MCF 10A (cell line): ENCODE results near the gene FUCA1. TPM values are rescaled to one million over a fixed set of nuclear protein-coding genes. Genes with fewer than 3 reads are reported as not detected.

ENCODE experiments used
- BruUV-seq: library from RNA; stranded (reverse); fragments of 400-500 nt; replicated peaks from 2 replicates; lab custom pipeline; 2021; lab: Mats Ljungman, UMichigan
- CTCF ChIA-PET: fragments of 300-600 bp; sonication (Branson Sonifier 250); formaldehyde crosslinking; extraction: SDS; loops from one replicate; lab custom pipeline; 2021; ENCODE audit warnings: antibody characterized with exemption, inconsistent platforms; lab: Yijun Ruan, JAX
- POLR2A ChIA-PET: fragments of 300-600, 350-650 bp; sonication (Branson Sonifier 250); formaldehyde crosslinking; extraction: SDS; loops from one replicate; lab custom pipeline; 2020; ENCODE audit warnings: antibody characterized with exemption, inconsistent platforms; lab: Yijun Ruan, JAX
- DNase-seq: peaks from one replicate; pipeline ENCODE4 v3.0.0-alpha.2; 2018; ENCODE audit not compliant: unreplicated experiment
- H3K27ac Mint-ChIP-seq: one replicate; pipeline ENCODE4 v1.8.0; 2022; ENCODE audit warnings: mild to moderate bottlenecking, low read depth, mixed read lengths; ENCODE audit not compliant: unreplicated experiment
- H3K27me3 Mint-ChIP-seq: one replicate; pipeline ENCODE4 v1.8.0; 2022; ENCODE audit warnings: mixed read lengths; ENCODE audit not compliant: insufficient read depth, unreplicated experiment
- H3K36me3 Mint-ChIP-seq: one replicate; pipeline ENCODE4 v1.8.0; 2022; ENCODE audit warnings: mild to moderate bottlenecking, moderate library complexity, mixed read lengths; ENCODE audit not compliant: insufficient read depth, unreplicated experiment
- H3K4me1 Mint-ChIP-seq: one replicate; pipeline ENCODE4 v1.8.0; 2022; ENCODE audit warnings: mixed read lengths; ENCODE audit not compliant: insufficient read depth, unreplicated experiment
- H3K4me3 Mint-ChIP-seq: one replicate; pipeline ENCODE4 v1.8.0; 2022; ENCODE audit warnings: mild to moderate bottlenecking, moderate library complexity, mixed read lengths; ENCODE audit not compliant: unreplicated experiment
- H3K9me3 Mint-ChIP-seq: one replicate; pipeline ENCODE4 v1.8.0; 2022; ENCODE audit warnings: mixed read lengths; ENCODE audit not compliant: unreplicated experiment
- intact Hi-C: fragments of 100-400 bp; cut with micrococcal nuclease; formaldehyde crosslinking; loops from 2 replicates; pipeline ENCODE4 v1.14.1; 2022
- total RNA-seq: library from RNA; stranded (reverse); gene quantifications from 2 replicates; pipeline ENCODE4 v1.2.3, GENCODE V29; 2022
- TF ChIP-seq, protein P1 (sequence below): fragments of 200-600 bp; IDR thresholded peaks from one replicate; pipeline ENCODE4 v1.8.0; 2022; ENCODE audit warnings: antibody characterized with exemption, mild to moderate bottlenecking; ENCODE audit not compliant: unreplicated experiment

The FUCA1 gene
- total RNA-seq, 1 experiment from 2014 or later = 7.9 TPM

DNA sequence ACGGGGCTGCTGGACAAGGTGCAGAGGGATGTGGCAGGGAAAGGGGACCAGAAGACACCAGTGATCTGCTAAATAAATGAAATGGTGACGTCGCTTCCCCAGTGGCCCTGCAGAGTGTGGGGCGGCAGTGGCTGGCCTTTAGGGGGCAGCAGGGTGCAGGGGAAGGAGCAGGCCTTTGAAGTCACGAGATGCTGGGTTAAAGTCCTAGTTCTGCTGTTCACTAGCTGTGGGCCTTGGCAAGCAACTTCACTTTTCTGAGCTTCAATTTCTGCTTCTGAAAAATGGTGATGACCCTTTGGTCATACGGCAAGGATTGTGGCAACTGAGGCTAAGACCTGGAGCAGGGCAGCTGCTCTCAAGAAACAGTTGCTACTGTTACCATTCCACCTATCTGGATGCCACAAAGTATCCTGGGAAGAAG is 58.3 kb downstream of the FUCA1 start:
- Mint-ChIP-seq H3K36me3 (peaks cover 52% of the 10 kb centered on the region), H3K27ac (no peak overlapping the region), H3K27me3 (no peaks in the 10 kb centered on the region), H3K9me3 (no peaks in the 10 kb centered on the region), H3K4me3 (no peak overlapping the region), H3K4me1 (peaks cover 14% of the 10 kb centered on the region)
- no TSS peak for BruUV-seq
- TF ChIP-seq, protein P1, sequence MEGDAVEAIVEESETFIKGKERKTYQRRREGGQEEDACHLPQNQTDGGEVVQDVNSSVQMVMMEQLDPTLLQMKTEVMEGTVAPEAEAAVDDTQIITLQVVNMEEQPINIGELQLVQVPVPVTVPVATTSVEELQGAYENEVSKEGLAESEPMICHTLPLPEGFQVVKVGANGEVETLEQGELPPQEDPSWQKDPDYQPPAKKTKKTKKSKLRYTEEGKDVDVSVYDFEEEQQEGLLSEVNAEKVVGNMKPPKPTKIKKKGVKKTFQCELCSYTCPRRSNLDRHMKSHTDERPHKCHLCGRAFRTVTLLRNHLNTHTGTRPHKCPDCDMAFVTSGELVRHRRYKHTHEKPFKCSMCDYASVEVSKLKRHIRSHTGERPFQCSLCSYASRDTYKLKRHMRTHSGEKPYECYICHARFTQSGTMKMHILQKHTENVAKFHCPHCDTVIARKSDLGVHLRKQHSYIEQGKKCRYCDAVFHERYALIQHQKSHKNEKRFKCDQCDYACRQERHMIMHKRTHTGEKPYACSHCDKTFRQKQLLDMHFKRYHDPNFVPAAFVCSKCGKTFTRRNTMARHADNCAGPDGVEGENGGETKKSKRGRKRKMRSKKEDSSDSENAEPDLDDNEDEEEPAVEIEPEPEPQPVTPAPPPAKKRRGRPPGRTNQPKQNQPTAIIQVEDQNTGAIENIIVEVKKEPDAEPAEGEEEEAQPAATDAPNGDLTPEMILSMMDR = peak; percentile 72
- intact Hi-C loops = loop anchor here (1.0 to 2.0 kb wide), 3 partner anchors 59 to 219 kb away; partner anchors contain the start of gene FUCA1
- CTCF ChIA-PET = interaction anchor here (0.6 to 3.8 kb wide), 27 partner anchors 8 to 258 kb away, joined by 3 to 44 read pairs (median 4); partner anchors contain the start of genes FUCA1, GALE and HMGCL
- POLR2A ChIA-PET = interaction anchor here (0.6 to 1.8 kb wide), 8 partner anchors 9 to 504 kb away, joined by 3 to 8 read pairs (median 4); partner anchors contain the start of genes GALE, HMGCL and PITHD1
- DNase-seq = peak; percentile 77

DNA sequence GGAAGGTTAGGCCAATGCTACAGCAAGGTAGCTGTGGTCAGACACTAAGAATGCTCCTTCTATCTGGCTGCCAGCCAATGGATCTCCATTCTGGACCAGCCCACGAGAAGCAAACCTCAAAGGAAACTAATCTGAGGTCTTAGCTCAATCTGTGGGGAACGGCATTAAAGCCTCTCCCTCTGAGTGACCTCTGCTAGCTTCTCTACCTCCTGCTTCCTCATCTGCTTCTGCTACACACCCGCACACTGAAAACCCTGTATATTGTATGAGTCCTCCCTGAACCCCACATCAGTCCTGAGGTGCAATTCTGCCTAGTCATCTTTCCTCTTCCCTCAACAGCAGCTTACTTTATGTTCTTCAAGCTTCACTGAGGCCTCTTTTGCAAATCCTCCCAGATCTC is 60.6 kb downstream of the FUCA1 start:
- ChIA-PET POLR2A (interaction anchor here (0.7 to 3.3 kb wide), 4 partner anchors 11 to 63 kb away, joined by 3 to 15 read pairs (median 4); partner anchors contain the start of gene PITHD1), CTCF (interaction anchor here (0.6 to 3.0 kb wide), 5 partner anchors 8 to 220 kb away, joined by 4 to 14 read pairs (median 4); no protein-coding TSS in a partner anchor)
- no TSS peak for BruUV-seq
- Mint-ChIP-seq H3K27me3 (no peaks in the 10 kb centered on the region), H3K9me3 (no peaks in the 10 kb centered on the region), H3K27ac (no peak overlapping the region), H3K4me3 (no peak overlapping the region), H3K36me3 (peaks cover 30% of the 10 kb centered on the region), H3K4me1 (peaks cover 14% of the 10 kb centered on the region)
- TF ChIP-seq, protein P1 = no peak
- intact Hi-C loops = no loop called here
- DNase-seq = no peak

DNA sequence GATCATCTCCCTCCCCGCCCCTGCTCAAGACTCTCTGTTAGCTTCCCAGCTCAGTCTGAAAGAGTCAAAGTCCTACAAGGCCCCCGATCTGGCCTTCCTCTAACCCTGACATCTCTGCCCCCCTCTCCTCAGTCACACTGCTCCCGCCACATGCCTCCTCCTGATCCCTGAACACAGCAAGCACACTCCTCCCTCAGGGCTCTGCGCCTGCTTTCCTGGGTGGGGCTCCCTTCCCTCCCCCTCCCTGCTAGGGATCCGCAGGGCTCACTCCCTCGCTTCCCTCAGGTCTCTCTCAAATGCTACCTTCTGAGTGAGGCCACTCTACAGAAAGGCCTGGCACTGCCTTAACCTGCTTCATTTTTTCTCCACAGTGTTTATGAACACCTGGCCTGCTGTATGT is 61.8 kb downstream of the FUCA1 start:
- H3K4me3 Mint-ChIP-seq = no peak overlapping the region
- intact Hi-C loops = no loop called here
- H3K27ac Mint-ChIP-seq = no peak overlapping the region
- H3K27me3 Mint-ChIP-seq = no peaks in the 10 kb centered on the region
- peaks cover 10% of the 10 kb centered on the region for H3K4me1 Mint-ChIP-seq
- CTCF ChIA-PET = interaction anchor here (0.5 to 3.0 kb wide), 5 partner anchors 49 to 222 kb away, joined by 3 to 14 read pairs (median 4); no protein-coding TSS in a partner anchor
- TF ChIP-seq, protein P1 = no peak
- H3K36me3 Mint-ChIP-seq = peaks cover 25% of the 10 kb centered on the region
- POLR2A ChIA-PET = interaction anchor here (1.3 to 3.3 kb wide), 2 partner anchors 18 to 28 kb away, joined by 4 to 15 read pairs; partner anchors contain the start of gene PITHD1
- H3K9me3 Mint-ChIP-seq = no peaks in the 10 kb centered on the region
- no peak for DNase-seq
- no TSS peak for BruUV-seq

DNA sequence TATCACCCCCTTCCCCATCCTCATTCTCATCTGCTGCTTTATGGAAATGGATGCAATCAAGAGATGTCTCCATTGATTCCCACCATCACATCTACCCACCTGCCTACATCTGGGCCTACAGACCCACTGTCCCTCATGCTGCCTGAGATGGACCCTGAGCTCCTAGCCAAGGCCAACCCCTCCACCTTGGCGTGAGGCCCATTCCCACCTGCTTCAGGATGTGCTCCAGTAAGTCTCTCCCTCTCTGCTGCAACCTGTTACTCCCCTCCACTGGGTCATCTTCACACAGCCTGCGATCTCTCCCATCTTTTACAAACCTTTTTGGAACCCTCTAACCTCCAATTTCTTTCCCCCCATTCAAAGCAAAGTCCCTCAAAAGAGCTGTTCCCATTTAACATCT is 63.1 kb downstream of the FUCA1 start:
- TF ChIP-seq, protein P1 = no peak
- Mint-ChIP-seq H3K9me3 (no peaks in the 10 kb centered on the region), H3K4me3 (no peak overlapping the region), H3K36me3 (peaks cover 17% of the 10 kb centered on the region), H3K4me1 (no peaks in the 10 kb centered on the region), H3K27ac (no peak overlapping the region), H3K27me3 (no peaks in the 10 kb centered on the region)
- ChIA-PET POLR2A (interaction anchor here (1.3 to 3.3 kb wide), 2 partner anchors 19 to 27 kb away, joined by 4 to 15 read pairs; partner anchors contain the start of gene PITHD1), CTCF (interaction anchor here (0.6 to 3.0 kb wide), 6 partner anchors 33 to 238 kb away, joined by 3 to 14 read pairs (median 3); partner anchors contain the start of gene FUCA1)
- intact Hi-C loops = no loop called here
- no TSS peak for BruUV-seq
- no peak for DNase-seq
